Large intestine (tissue), 3 donors: ENCODE results near the gene CFH. TPM values are rescaled to one million over a fixed set of nuclear protein-coding genes. Genes with fewer than 3 reads are reported as not detected.
"Not testable (repeated sequence)": the region's sequence is repeated elsewhere in the genome, so short reads cannot be mapped to it uniquely, and the experiment has no call there.

ENCODE experiments used
- DNase-seq, 2 donors: peaks; one replicate each; pipeline versions ENCODE4 v3.0.0 to v3.0.0-alpha.2; 2013
- H3K27ac ChIP-seq: one replicate; pipeline ENCODE4 v1.5.1; 2013; ENCODE audit warnings: low read length
- H3K27me3 ChIP-seq: 2 replicates; pipeline ENCODE4 v1.6.1; 2013; ENCODE audit warnings: low read length; ENCODE audit not compliant: control insufficient read depth, insufficient read depth
- H3K36me3 ChIP-seq: 2 replicates; pipeline ENCODE4 v1.6.1; 2013; ENCODE audit warnings: low read length; ENCODE audit not compliant: control insufficient read depth, insufficient read depth
- H3K4me1 ChIP-seq: one replicate; pipeline ENCODE4 v1.6.1; 2013; ENCODE audit warnings: low read length; ENCODE audit not compliant: control insufficient read depth, insufficient read depth
- H3K4me3 ChIP-seq: one replicate; pipeline ENCODE4 v1.5.1; 2013; ENCODE audit warnings: low read length
- H3K9me3 ChIP-seq: one replicate; pipeline ENCODE4 v1.6.1; 2013; ENCODE audit warnings: mild to moderate bottlenecking, low read depth, low read length, moderate library complexity; ENCODE audit not compliant: control insufficient read depth
- WGBS: methylation state at CpG from one replicate; pipeline ENCODE4 v1.1.5; 2013; ENCODE audit warnings: low lambda C conversion rate; ENCODE audit not compliant: insufficient coverage; 5-methylcytosine and 5-hydroxymethylcytosine counted together
- polyA plus RNA-seq: library from polyadenylated mRNA; unstranded; fragments of 120-200 nt; gene quantifications from one replicate; pipeline ENCODE4 v1.2.1, GENCODE V29; 2013

Gene CFH
- polyA plus RNA-seq, 1 donor, result 16.4 TPM

DNA sequence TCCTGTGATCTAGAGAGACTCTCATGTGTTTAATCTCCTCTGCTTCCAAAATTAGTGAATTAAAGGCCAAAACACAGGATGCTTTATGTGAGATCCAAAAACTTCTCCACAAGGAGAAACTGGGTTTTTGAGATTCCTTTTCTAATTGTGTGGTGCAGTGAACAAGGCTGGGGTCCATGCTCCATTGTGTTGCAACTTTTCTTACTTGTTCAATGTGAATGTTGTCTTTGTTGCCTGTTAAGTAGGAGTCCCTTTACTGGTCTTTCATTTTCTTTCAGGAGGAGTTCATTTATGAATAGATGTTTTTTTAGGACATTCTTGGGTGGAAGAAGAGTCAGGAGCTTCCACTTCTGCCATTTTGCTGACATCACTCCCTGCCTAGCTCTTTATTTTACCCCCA, 82.2 kb downstream of the CFH start:
- Histone ChIP-seq H3K27ac (no peak overlapping the region), H3K9me3 (no peaks in the 10 kb centered on the region)

DNA sequence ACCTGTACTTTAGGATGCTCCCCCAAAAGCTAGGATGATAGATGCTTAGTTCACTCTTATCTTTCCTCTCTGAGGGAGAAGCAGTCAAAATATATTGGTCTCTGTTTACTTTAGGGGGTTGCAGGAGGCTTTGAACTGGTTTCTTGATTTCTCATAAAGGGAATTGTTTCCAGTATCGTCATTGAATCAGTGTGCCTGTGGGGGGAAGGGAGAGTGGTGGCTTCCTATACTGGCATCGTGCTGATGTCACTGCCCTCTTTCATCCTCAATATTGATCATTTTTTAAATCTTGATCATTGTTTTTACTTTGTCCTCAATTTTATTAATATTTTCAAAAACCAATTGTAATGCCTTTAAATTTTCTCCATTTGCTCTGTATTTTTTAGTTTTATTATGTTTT, 82.6 kb downstream of the CFH start:
- no peaks in the 10 kb centered on the region for H3K9me3 ChIP-seq
- H3K4me3 ChIP-seq, result no peak overlapping the region
- no peaks in the 10 kb centered on the region for H3K27me3 ChIP-seq
- H3K36me3 ChIP-seq, result no peaks in the 10 kb centered on the region
- 75% methylated on average over 2 of the region's 2 CpGs for WGBS
- no peak for DNase-seq
- no peaks in the 10 kb centered on the region for H3K4me1 ChIP-seq
- no peak overlapping the region for H3K27ac ChIP-seq

More for the DNA sequence above, 82.2 kb downstream of the CFH start:
- DNase-seq, result no peak
- no peaks in the 10 kb centered on the region for H3K36me3 ChIP-seq
- H3K4me3 ChIP-seq, result no peak overlapping the region
- no peaks in the 10 kb centered on the region for H3K27me3 ChIP-seq
- H3K4me1 ChIP-seq, result no peaks in the 10 kb centered on the region

DNA sequence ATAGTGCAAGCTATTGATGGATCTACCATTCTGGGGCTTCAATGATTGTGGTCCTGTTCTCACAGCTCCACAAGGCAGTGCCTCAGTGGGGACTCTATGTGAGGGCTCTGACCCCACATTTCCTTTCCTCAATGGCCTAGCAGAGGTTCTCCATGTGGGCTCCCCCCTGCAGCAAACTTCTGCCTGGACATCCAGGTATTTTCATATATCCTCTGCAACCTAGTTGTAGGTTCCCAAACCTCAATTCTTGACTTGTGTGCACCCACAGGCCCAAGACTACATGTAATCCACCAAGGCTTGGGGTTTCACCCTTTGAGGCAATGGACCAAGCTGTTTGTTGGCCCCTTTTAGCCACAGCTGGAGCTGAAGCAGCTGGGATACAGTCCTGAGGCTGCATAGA, 86.9 kb downstream of the CFH start:
- no peak for DNase-seq
- Histone ChIP-seq H3K27ac (no peak overlapping the region), H3K4me3 (no peak overlapping the region), H3K36me3 (no peaks in the 10 kb centered on the region), H3K27me3 (no peaks in the 10 kb centered on the region), H3K9me3 (no peaks in the 10 kb centered on the region), H3K4me1 (no peaks in the 10 kb centered on the region)

DNA sequence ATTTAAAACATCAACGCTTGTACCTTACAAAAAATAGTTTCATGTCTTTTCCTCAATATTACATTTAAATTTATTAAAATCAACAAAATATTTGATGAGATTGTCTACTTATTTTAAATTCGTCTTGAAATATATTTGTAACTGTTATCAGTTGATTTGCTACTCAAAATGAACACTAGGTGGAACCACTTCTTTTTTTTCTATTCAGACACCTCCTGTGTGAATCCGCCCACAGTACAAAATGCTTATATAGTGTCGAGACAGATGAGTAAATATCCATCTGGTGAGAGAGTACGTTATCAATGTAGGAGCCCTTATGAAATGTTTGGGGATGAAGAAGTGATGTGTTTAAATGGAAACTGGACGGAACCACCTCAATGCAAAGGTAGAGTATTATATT, 91.4 kb downstream of the CFH start:
- not testable (repeated sequence) for H3K4me1 ChIP-seq, H3K27ac ChIP-seq, H3K4me3 ChIP-seq, H3K36me3 ChIP-seq, H3K27me3 ChIP-seq, H3K9me3 ChIP-seq, DNase-seq
- WGBS, result 21% methylated on average over 3 of the region's 6 CpGs

DNA sequence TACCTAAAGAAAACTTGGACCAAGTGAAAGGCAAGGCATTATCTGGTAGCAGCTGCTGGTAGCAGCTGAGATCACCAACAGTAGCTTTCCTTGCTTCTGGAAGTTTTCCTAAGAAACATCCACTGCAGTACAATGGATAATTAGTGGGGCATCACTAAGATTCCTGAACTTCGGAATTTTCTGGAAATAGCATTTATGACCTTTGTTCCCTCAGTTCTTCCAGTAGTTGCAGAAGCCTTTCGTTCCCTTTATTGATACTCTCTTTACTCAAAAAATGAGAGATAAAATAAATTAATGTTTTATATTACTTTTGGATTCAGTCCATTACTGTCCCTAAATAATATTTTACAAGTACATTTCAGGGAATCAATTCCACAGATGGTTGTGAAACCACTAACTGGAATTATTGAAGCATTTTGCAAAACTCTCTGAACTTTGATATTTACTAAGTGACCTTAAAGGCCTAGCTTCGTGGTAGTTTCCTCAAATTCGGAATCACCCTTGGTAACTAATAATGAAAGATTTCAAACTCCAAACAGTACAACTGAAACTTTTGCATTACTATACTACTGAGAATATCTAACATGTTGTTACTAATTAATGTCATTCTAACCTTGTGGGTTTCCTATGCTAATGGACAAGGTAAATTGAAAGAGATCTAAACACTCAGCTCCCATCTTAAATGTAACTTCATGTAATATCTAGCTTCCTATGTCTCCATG, 113.3 kb downstream of the CFH start:
- H3K36me3 ChIP-seq, H3K9me3 ChIP-seq, H3K27ac ChIP-seq, H3K4me3 ChIP-seq, H3K27me3 ChIP-seq, DNase-seq, H3K4me1 ChIP-seq: not testable (repeated sequence)
- WGBS, result no CpG with 5 or more reads among the region's 4 CpGs

DNA sequence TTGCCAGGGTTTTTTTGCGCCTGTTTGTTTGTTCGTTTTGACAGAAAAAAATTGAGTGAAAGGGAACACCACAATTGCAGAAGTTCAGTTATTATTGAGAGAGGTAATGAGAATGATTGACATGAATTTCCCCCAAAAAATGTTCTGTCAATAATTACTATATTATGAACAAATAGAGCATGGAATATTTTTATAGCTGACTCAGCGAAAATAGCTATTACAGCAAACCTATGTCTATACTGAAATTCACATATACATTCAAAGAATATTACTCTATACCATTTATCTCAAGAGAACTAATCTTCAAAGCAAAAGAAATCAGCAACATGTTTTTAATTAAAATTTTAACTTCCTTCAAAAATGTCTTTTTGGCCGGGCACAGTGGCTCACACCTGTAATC, 118.0 kb downstream of the CFH start:
- not testable (repeated sequence) for DNase-seq, H3K27ac ChIP-seq, H3K27me3 ChIP-seq, H3K4me3 ChIP-seq, H3K36me3 ChIP-seq, H3K9me3 ChIP-seq, H3K4me1 ChIP-seq
- no CpG with 5 or more reads among the region's 4 CpGs for WGBS

DNA sequence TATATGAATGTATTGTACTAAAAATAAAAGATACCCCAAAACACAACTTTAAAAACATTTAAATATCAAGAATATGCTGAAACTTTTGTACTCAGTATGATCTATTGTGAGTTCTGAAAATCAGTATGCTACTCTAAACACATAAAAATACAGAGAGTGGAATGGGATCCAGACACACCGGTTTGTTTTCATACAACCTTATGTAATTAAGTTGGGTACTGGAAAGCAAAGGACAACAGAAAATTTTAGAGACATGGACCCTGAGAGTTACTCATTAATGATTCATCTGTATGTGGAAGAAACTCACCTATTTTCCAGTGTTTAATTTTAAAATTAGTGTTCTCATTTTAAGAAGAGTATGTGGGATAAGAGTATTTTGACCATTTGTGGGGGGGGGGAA, 121.9 kb downstream of the CFH start:
- no peaks in the 10 kb centered on the region for H3K27me3 ChIP-seq
- no peaks in the 10 kb centered on the region for H3K4me1 ChIP-seq
- H3K9me3 ChIP-seq, result no peaks in the 10 kb centered on the region
- no peak overlapping the region for H3K4me3 ChIP-seq
- no peak overlapping the region for H3K27ac ChIP-seq
- WGBS, result 88% methylated on average over 1 of the region's 1 CpG
- DNase-seq, result no peak
- H3K36me3 ChIP-seq, result no peaks in the 10 kb centered on the region

- no peak for DNase-seq
- no peaks in the 10 kb centered on the region for H3K4me1 ChIP-seq
- H3K27me3 ChIP-seq, result no peaks in the 10 kb centered on the region
- no peak overlapping the region for H3K4me3 ChIP-seq
- no peaks in the 10 kb centered on the region for H3K36me3 ChIP-seq
- no CpG with 5 or more reads among the region's 2 CpGs for WGBS
- H3K27ac ChIP-seq, result no peak overlapping the region
- H3K9me3 ChIP-seq, result no peaks in the 10 kb centered on the region
Observed at GRCh38 chr1:196774175-196774574, 122.3 kb downstream of the CFH start.

DNA sequence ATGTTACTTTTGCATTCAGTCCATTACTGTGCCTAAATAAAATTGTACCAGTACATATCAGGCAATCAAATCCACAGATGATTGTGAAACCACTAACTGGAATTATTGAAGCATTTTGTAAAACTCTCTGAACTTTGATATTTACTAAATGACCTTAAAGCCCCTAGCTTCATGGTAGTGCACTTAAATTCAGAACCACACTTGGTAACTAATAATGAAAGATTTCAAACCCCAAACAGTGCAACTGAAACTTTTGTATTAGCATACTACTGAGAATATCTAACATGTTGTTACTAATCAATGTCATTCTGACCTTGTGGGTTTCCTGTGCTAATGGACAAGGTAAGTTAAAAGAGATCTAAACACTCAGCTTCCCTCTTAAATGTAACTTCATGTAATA, 122.8 kb downstream of the CFH start, which contains the start of gene CFHR3:
TSS of gene CFHR3 (plus strand) at position 238 of the 400 bp plus-strand sequence. CDS start at position 285, 47 bp downstream.
- no peak within 1 kb of the TSS for H3K4me3 ChIP-seq
- DNase-seq, result no peak
- no peaks in the 10 kb centered on the region for H3K9me3 ChIP-seq
- no peaks in the 10 kb centered on the region for H3K36me3 ChIP-seq
- H3K27ac ChIP-seq, result no peak within 1 kb of the TSS
- H3K4me1 ChIP-seq, result no peaks in the 10 kb centered on the region
- no peaks in the 10 kb centered on the region for H3K27me3 ChIP-seq

- no peak overlapping the region for H3K4me3 ChIP-seq
- no peaks in the 10 kb centered on the region for H3K9me3 ChIP-seq
- H3K27me3 ChIP-seq, result no peaks in the 10 kb centered on the region
- no peak overlapping the region for H3K27ac ChIP-seq
- WGBS, result no CpG with 5 or more reads among the region's 13 CpGs
- H3K36me3 ChIP-seq, result no peaks in the 10 kb centered on the region
- no peaks in the 10 kb centered on the region for H3K4me1 ChIP-seq
- DNase-seq, result no peak
Observed at GRCh38 chr1:196777603-196778002, 125.8 kb downstream of the CFH start.

DNA sequence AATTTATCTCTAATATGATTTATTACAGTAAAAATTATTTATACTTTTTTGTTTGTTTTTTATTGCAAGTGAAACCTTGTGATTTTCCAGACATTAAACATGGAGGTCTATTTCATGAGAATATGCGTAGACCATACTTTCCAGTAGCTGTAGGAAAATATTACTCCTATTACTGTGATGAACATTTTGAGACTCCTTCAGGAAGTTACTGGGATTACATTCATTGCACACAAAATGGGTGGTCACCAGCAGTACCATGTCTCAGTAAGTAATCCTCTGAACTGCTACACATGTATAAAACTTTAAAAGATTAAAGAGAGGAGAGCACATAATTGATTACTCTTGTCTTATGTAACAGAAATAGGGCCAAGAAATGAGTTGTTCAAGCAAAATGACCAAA, 127.2 kb downstream of the CFH start:
- H3K4me1 ChIP-seq, result no peaks in the 10 kb centered on the region
- DNase-seq, result no peak
- H3K4me3 ChIP-seq, result no peak overlapping the region
- H3K36me3 ChIP-seq, result no peaks in the 10 kb centered on the region
- H3K27me3 ChIP-seq, result no peaks in the 10 kb centered on the region
- no CpG with 5 or more reads among the region's 1 CpG for WGBS
- no peak overlapping the region for H3K27ac ChIP-seq
- H3K9me3 ChIP-seq, result no peaks in the 10 kb centered on the region
